NCI-H510A (cell line): ENCODE measurements around the gene RASL11B.

Experiments
- DNase-seq: peaks from one replicate; lab custom pipeline; 2025; lab: John Stamatoyannopoulos, UW

RASL11B gene

DNA sequence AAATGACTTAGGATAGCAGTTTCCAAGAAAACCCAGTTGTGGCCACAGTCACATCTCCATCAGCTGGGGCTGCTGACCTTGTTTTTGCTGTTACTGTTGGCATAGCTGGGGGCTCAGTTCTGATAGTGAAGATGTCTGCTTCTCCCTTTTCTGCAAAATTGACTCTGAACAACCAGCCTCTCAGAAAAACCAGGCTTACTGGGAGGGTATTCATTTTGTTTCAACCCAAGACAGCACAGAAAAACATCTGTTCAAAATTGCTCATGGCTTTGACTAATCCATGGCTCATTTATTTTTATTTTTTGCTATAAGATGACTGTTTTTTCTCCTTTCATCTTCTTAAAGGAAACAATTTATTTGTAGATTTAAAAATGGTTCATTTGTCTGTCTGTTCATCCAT is 53.1 kb downstream of the RASL11B start:
- DNase-seq, result no peak

- no peak for DNase-seq
Measured at GRCh38 chr4:52915730-52916300, 53.7 kb downstream of the RASL11B start.
